GM23338 (cell line): Measurements from ENCODE around the gene EID2B. TPM values are rescaled to one million over a fixed set of nuclear protein-coding genes. Genes with fewer than 3 reads are reported as not detected.

Experiments used
- ATAC-seq: fragments of 200-7000 bp; cut with Tn5 transposase; 3 replicates; pipeline ENCODE4 v1.9.1; 2020
- DNase-seq: peaks from one replicate; pipeline ENCODE4 v3.0.0-alpha.2; 2015; ENCODE audit warnings: low spot score
- H2AFZ ChIP-seq: fragments of 200-600 bp; sonication (generic); 2 replicates; pipeline ENCODE4 v1.8.0; 2016; ENCODE audit warnings: antibody characterized with exemption, mild to moderate bottlenecking, moderate library complexity
- H3F3A ChIP-seq: fragments of 200-600 bp; sonication (generic); replicated peaks from 2 replicates; pipeline ENCODE4 v1.8.0; 2017; ENCODE audit warnings: antibody characterized with exemption, mixed run types, low read depth
- H3K27ac ChIP-seq: fragments of 200-600 bp; sonication (generic); 2 replicates; pipeline ENCODE4 v1.6.1; 2016; ENCODE audit warnings: low read depth
- H3K27me3 ChIP-seq: fragments of 200-600 bp; sonication (generic); 2 replicates; pipeline ENCODE4 v1.8.0; 2016; ENCODE audit warnings: mild to moderate bottlenecking, mixed run types, moderate library complexity; ENCODE audit not compliant: insufficient read depth
- H3K36me3 ChIP-seq: fragments of 200-600 bp; sonication (generic); 2 replicates; pipeline ENCODE4 v1.8.0; 2016; ENCODE audit warnings: mild to moderate bottlenecking; ENCODE audit not compliant: insufficient read depth
- H3K4me1 ChIP-seq: fragments of 200-600 bp; sonication (generic); 2 replicates; pipeline ENCODE4 v1.8.0; 2016; ENCODE audit warnings: mild to moderate bottlenecking, moderate library complexity; ENCODE audit not compliant: insufficient read depth
- H3K4me2 ChIP-seq: fragments of 200-600 bp; sonication (generic); 2 replicates; pipeline ENCODE4 v1.7.1; 2017; ENCODE audit warnings: mixed run types
- H3K4me3 ChIP-seq: fragments of 200-600 bp; sonication (generic); 2 replicates; pipeline ENCODE4 v1.6.1; 2016; ENCODE audit warnings: mixed run types
- H3K79me2 ChIP-seq: fragments of 200-600 bp; sonication (generic); replicated peaks from 2 replicates; pipeline ENCODE4 v1.8.0; 2017; ENCODE audit warnings: mild to moderate bottlenecking; ENCODE audit not compliant: insufficient read depth
- H3K9me2 ChIP-seq: fragments of 200-600 bp; sonication (generic); 2 replicates; pipeline ENCODE4 v1.8.0; 2017; ENCODE audit not compliant: insufficient read depth
- H4K20me1 ChIP-seq: fragments of 200-600 bp; sonication (generic); replicated peaks from 2 replicates; pipeline ENCODE4 v1.8.0; 2017; ENCODE audit warnings: mild to moderate bottlenecking; ENCODE audit not compliant: insufficient read depth
- H3K27ac Mint-ChIP-seq: 2 replicates; pipeline ENCODE4 v1.8.0; 2020; ENCODE audit warnings: inconsistent platforms, mild to moderate bottlenecking, moderate library complexity, mixed read lengths
- H3K27me3 Mint-ChIP-seq: 3 replicates; pipeline ENCODE4 v1.8.0; 2022; ENCODE audit warnings: low read depth, mild to moderate bottlenecking, moderate library complexity, mixed read lengths, inconsistent platforms; ENCODE audit not compliant: insufficient read depth, poor library complexity
- H3K36me3 Mint-ChIP-seq: 3 replicates; pipeline ENCODE4 v1.8.0; 2021; ENCODE audit warnings: low read depth, mild to moderate bottlenecking, inconsistent platforms, moderate library complexity, mixed read lengths
- H3K4me1 Mint-ChIP-seq: 3 replicates; pipeline ENCODE4 v1.8.0; 2020; ENCODE audit warnings: mild to moderate bottlenecking, inconsistent platforms, mixed read lengths
- H3K4me3 Mint-ChIP-seq: 3 replicates; pipeline ENCODE4 v1.8.0; 2021; ENCODE audit warnings: moderate library complexity, mild to moderate bottlenecking, inconsistent platforms, mixed read lengths
- H3K9me3 Mint-ChIP-seq: 3 replicates; pipeline ENCODE4 v1.8.0; 2020; ENCODE audit warnings: moderate library complexity, mild to moderate bottlenecking, inconsistent platforms, mixed read lengths
- CREB1 ChIP-seq: fragments of 250-450 bp; sonication (Bioruptor Pico); IDR thresholded peaks from 2 replicates; pipeline ENCODE4 v1.5.0; 2020; ENCODE audit warnings: low read depth, mild to moderate bottlenecking, moderate library complexity
- EZH2 ChIP-seq: fragments of 200-600 bp; sonication (generic); IDR thresholded peaks from one replicate; pipeline ENCODE4 v1.8.0; 2017; ENCODE audit warnings: antibody characterized with exemption, mild to moderate bottlenecking, low read depth; ENCODE audit not compliant: unreplicated experiment
- EZH2phosphoT487 ChIP-seq: fragments of 200-600 bp; sonication (generic); IDR thresholded peaks from one replicate; pipeline ENCODE4 v1.8.1; 2018; ENCODE audit warnings: antibody characterized with exemption; ENCODE audit not compliant: unreplicated experiment
- JUNB ChIP-seq: IDR thresholded peaks from one replicate; pipeline ENCODE4 v1.6.1; 2016; ENCODE audit warnings: antibody characterized with exemption; ENCODE audit not compliant: unreplicated experiment
- NANOG ChIP-seq: IDR thresholded peaks from 2 replicates; pipeline ENCODE4 v1.6.1; 2016; ENCODE audit warnings: antibody characterized with exemption, borderline replicate concordance
- POLR2AphosphoS5 ChIP-seq: IDR thresholded peaks from 2 replicates; pipeline ENCODE4 v1.6.1; 2016; ENCODE audit warnings: antibody characterized with exemption, low read depth
- STAT1 ChIP-seq: IDR thresholded peaks from one replicate; pipeline ENCODE4 v1.6.1; 2016; ENCODE audit warnings: antibody characterized with exemption; ENCODE audit not compliant: unreplicated experiment
- ZNF114 ChIP-seq: fragments of 250-450 bp; sonication (Bioruptor Pico); IDR thresholded peaks from 2 replicates; pipeline ENCODE4 v1.5.0; 2020; ENCODE audit warnings: mild to moderate bottlenecking, moderate library complexity
- ZNF331 ChIP-seq: fragments of 250-450 bp; sonication (Bioruptor Pico); IDR thresholded peaks from 2 replicates; pipeline ENCODE4 v1.5.0; 2020; ENCODE audit warnings: low read depth, mild to moderate bottlenecking, moderate library complexity
- polyA plus RNA-seq: library from polyadenylated mRNA; unstranded; fragments of >200 nt; fragmentation: Nextera tagmentation; extraction: Ambion mirVana; gene quantifications from 2 replicates; pipeline ENCODE4 v1.2.1, GENCODE V29; 2016
- total RNA-seq: library from RNA; depleted of rRNA; stranded (reverse); fragments of >200 nt; shearing (Covaris generic); gene quantifications from 2 replicates; pipeline ENCODE4 v1.2.3, GENCODE V29; 2014
- TF ChIP-seq, protein P1 (sequence below), 2 experiments: fragments of 200-600 bp in 1 of 2; sonication (generic) in 1 of 2; conservative IDR thresholded peaks; 2 replicates each; pipeline versions ENCODE4 v1.5.1 to v1.6.1; 2016 to 2017; ENCODE audit warnings: antibody characterized with exemption in 2 of 2, low read depth in 2 of 2, mild to moderate bottlenecking in 2 of 2, moderate library complexity in 1 of 2
- TF ChIP-seq, protein P2 (sequence below): IDR thresholded peaks from one replicate; pipeline ENCODE4 v1.6.1; 2018; ENCODE audit warnings: antibody characterized with exemption; ENCODE audit not compliant: unreplicated experiment
- TF ChIP-seq, protein P3 (sequence below): IDR thresholded peaks from 2 replicates; pipeline ENCODE4 v1.6.1; 2016; ENCODE audit warnings: antibody characterized with exemption
- TF ChIP-seq, protein P4 (sequence below): fragments of 250-450 bp; sonication (Bioruptor Pico); IDR thresholded peaks from 2 replicates; pipeline ENCODE4 v1.5.0; 2020; ENCODE audit warnings: mild to moderate bottlenecking, moderate library complexity

Gene EID2B
- total and polyA plus RNA-seq, 2 experiments from 2014 or later, result 2.5 to 4.6 TPM

DNA sequence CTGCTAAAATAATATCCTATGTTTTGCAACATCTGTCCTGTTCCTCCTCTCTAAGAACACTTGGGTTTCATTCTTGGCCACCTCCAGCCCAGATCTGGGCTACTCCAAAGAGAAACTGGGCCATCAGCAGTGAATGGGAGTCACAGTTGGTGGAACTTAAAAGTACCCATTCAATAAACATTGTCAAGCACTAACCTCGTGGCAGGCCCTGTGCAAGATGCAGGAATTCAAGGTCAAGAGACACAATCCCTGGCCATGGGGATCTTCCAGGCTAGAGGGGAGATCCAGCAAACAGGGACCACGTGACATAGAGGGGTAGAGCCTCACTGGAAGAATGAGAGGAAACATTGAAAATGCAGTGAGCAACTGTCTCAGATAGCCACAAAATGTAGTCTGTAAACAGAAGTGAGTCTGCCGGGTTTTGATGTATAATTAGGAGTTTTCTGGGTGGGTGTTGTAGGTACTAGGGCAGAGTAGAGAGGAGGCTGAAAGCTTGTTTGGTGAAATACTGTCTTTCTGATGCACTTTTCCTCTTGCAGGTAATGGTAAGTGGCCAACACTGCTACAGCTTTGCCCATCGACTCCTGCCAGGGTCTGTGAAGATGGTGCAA is 22.2 kb upstream of the EID2B start:
- H3F3A ChIP-seq, result no peaks in the 10 kb centered on the region
- Mint-ChIP-seq H3K27me3 (peaks cover 6% of the 10 kb centered on the region), H3K36me3 (no peaks in the 10 kb centered on the region), H3K27ac (no peak overlapping the region), H3K9me3 (no peaks in the 10 kb centered on the region), H3K4me1 (no peaks in the 10 kb centered on the region), H3K4me3 (no peak overlapping the region)
- DNase-seq (no peak), ATAC-seq (no peak)
- TF ChIP-seq ZNF114 (CRISPR knock-in tag), result no peak
- TF ChIP-seq, protein P1, sequence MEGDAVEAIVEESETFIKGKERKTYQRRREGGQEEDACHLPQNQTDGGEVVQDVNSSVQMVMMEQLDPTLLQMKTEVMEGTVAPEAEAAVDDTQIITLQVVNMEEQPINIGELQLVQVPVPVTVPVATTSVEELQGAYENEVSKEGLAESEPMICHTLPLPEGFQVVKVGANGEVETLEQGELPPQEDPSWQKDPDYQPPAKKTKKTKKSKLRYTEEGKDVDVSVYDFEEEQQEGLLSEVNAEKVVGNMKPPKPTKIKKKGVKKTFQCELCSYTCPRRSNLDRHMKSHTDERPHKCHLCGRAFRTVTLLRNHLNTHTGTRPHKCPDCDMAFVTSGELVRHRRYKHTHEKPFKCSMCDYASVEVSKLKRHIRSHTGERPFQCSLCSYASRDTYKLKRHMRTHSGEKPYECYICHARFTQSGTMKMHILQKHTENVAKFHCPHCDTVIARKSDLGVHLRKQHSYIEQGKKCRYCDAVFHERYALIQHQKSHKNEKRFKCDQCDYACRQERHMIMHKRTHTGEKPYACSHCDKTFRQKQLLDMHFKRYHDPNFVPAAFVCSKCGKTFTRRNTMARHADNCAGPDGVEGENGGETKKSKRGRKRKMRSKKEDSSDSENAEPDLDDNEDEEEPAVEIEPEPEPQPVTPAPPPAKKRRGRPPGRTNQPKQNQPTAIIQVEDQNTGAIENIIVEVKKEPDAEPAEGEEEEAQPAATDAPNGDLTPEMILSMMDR (conservative IDR thresholded peaks at IDR 0.05; ENCODE audit: low read depth in 2 of 2), result no peak
- TF ChIP-seq, protein P2, sequence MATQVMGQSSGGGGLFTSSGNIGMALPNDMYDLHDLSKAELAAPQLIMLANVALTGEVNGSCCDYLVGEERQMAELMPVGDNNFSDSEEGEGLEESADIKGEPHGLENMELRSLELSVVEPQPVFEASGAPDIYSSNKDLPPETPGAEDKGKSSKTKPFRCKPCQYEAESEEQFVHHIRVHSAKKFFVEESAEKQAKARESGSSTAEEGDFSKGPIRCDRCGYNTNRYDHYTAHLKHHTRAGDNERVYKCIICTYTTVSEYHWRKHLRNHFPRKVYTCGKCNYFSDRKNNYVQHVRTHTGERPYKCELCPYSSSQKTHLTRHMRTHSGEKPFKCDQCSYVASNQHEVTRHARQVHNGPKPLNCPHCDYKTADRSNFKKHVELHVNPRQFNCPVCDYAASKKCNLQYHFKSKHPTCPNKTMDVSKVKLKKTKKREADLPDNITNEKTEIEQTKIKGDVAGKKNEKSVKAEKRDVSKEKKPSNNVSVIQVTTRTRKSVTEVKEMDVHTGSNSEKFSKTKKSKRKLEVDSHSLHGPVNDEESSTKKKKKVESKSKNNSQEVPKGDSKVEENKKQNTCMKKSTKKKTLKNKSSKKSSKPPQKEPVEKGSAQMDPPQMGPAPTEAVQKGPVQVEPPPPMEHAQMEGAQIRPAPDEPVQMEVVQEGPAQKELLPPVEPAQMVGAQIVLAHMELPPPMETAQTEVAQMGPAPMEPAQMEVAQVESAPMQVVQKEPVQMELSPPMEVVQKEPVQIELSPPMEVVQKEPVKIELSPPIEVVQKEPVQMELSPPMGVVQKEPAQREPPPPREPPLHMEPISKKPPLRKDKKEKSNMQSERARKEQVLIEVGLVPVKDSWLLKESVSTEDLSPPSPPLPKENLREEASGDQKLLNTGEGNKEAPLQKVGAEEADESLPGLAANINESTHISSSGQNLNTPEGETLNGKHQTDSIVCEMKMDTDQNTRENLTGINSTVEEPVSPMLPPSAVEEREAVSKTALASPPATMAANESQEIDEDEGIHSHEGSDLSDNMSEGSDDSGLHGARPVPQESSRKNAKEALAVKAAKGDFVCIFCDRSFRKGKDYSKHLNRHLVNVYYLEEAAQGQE, result no peak
- TF ChIP-seq CREB1 (CRISPR knock-in tag), result no peak
- TF ChIP-seq EZH2, result no peak
- no peak for TF ChIP-seq NANOG
- TF ChIP-seq, protein P3, sequence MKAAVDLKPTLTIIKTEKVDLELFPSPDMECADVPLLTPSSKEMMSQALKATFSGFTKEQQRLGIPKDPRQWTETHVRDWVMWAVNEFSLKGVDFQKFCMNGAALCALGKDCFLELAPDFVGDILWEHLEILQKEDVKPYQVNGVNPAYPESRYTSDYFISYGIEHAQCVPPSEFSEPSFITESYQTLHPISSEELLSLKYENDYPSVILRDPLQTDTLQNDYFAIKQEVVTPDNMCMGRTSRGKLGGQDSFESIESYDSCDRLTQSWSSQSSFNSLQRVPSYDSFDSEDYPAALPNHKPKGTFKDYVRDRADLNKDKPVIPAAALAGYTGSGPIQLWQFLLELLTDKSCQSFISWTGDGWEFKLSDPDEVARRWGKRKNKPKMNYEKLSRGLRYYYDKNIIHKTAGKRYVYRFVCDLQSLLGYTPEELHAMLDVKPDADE, result no peak
- TF ChIP-seq POLR2AphosphoS5, result no peak
- TF ChIP-seq, protein P4, sequence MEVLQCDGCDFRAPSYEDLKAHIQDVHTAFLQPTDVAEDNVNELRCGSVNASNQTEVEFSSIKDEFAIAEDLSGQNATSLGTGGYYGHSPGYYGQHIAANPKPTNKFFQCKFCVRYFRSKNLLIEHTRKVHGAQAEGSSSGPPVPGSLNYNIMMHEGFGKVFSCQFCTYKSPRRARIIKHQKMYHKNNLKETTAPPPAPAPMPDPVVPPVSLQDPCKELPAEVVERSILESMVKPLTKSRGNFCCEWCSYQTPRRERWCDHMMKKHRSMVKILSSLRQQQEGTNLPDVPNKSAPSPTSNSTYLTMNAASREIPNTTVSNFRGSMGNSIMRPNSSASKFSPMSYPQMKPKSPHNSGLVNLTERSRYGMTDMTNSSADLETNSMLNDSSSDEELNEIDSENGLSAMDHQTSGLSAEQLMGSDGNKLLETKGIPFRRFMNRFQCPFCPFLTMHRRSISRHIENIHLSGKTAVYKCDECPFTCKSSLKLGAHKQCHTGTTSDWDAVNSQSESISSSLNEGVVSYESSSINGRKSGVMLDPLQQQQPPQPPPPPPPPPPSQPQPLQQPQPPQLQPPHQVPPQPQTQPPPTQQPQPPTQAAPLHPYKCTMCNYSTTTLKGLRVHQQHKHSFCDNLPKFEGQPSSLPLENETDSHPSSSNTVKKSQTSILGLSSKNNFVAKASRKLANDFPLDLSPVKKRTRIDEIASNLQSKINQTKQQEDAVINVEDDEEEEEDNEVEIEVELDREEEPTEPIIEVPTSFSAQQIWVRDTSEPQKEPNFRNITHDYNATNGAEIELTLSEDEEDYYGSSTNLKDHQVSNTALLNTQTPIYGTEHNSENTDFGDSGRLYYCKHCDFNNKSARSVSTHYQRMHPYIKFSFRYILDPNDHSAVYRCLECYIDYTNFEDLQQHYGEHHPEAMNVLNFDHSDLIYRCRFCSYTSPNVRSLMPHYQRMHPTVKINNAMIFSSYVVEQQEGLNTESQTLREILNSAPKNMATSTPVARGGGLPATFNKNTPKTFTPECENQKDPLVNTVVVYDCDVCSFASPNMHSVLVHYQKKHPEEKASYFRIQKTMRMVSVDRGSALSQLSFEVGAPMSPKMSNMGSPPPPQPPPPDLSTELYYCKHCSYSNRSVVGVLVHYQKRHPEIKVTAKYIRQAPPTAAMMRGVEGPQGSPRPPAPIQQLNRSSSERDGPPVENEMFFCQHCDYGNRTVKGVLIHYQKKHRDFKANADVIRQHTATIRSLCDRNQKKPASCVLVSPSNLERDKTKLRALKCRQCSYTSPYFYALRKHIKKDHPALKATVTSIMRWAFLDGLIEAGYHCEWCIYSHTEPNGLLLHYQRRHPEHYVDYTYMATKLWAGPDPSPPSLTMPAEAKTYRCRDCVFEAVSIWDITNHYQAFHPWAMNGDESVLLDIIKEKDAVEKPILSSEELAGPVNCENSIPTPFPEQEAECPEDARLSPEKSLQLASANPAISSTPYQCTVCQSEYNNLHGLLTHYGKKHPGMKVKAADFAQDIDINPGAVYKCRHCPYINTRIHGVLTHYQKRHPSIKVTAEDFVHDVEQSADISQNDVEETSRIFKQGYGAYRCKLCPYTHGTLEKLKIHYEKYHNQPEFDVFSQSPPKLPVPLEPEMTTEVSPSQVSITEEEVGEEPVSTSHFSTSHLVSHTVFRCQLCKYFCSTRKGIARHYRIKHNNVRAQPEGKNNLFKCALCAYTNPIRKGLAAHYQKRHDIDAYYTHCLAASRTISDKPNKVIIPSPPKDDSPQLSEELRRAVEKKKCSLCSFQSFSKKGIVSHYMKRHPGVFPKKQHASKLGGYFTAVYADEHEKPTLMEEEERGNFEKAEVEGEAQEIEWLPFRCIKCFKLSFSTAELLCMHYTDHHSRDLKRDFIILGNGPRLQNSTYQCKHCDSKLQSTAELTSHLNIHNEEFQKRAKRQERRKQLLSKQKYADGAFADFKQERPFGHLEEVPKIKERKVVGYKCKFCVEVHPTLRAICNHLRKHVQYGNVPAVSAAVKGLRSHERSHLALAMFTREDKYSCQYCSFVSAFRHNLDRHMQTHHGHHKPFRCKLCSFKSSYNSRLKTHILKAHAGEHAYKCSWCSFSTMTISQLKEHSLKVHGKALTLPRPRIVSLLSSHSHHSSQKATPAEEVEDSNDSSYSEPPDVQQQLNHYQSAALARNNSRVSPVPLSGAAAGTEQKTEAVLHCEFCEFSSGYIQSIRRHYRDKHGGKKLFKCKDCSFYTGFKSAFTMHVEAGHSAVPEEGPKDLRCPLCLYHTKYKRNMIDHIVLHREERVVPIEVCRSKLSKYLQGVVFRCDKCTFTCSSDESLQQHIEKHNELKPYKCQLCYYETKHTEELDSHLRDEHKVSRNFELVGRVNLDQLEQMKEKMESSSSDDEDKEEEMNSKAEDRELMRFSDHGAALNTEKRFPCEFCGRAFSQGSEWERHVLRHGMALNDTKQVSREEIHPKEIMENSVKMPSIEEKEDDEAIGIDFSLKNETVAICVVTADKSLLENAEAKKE (CRISPR knock-in tag), result no peak
- no peak for TF ChIP-seq EZH2phosphoT487
- no peak for TF ChIP-seq STAT1
- TF ChIP-seq JUNB, result no peak
- TF ChIP-seq ZNF331, result no peak
- H3K36me3 ChIP-seq, result no peaks in the 10 kb centered on the region
- no peaks in the 10 kb centered on the region; the same call in 1 of the 2 replicates for H3K9me2 ChIP-seq
- H4K20me1 ChIP-seq, result no peaks in the 10 kb centered on the region
- H3K4me1 ChIP-seq, result no peaks in the 10 kb centered on the region
- no peaks in the 10 kb centered on the region for H3K79me2 ChIP-seq
- no peak overlapping the region for H3K27ac ChIP-seq
- no peaks in the 10 kb centered on the region for H3K27me3 ChIP-seq
- H3K4me3 ChIP-seq, result no peak overlapping the region
- H3K4me2 ChIP-seq, result no peak overlapping the region
- no peak overlapping the region for H2AFZ ChIP-seq
